C4-2B (cell line): ENCODE results near the gene LCP2.

Experiments used
- ZFX ChIP-seq: fragments of 450-650 bp; IDR thresholded peaks from 2 replicates; pipeline ENCODE4 v1.6.1; 2017
- TF ChIP-seq, protein P1 (sequence below): fragments of 450-650 bp; conservative IDR thresholded peaks from 2 replicates; pipeline ENCODE4 v1.5.1; 2017; ENCODE audit warnings: mild to moderate bottlenecking

DNA sequence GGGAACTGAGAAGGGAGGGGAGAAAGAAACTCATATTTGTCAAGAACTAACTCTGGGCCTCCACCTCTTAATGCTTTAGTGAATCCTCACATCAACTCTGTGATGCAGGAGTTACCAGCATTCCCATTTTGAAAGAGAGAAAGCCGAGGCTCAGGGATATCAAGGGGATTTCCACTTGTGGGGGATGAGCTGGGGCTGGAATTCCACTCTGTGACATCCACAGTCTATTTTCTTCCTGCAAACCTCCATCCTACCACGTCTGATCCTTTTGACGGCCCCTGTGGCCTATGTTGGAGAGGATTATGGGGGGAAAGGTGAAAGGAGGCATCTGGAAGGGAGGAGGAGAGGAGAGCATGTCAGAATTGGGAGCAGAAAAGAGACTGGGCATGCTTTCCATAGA, 9.0 kb downstream of the LCP2 start:
- TF ChIP-seq, protein P1, sequence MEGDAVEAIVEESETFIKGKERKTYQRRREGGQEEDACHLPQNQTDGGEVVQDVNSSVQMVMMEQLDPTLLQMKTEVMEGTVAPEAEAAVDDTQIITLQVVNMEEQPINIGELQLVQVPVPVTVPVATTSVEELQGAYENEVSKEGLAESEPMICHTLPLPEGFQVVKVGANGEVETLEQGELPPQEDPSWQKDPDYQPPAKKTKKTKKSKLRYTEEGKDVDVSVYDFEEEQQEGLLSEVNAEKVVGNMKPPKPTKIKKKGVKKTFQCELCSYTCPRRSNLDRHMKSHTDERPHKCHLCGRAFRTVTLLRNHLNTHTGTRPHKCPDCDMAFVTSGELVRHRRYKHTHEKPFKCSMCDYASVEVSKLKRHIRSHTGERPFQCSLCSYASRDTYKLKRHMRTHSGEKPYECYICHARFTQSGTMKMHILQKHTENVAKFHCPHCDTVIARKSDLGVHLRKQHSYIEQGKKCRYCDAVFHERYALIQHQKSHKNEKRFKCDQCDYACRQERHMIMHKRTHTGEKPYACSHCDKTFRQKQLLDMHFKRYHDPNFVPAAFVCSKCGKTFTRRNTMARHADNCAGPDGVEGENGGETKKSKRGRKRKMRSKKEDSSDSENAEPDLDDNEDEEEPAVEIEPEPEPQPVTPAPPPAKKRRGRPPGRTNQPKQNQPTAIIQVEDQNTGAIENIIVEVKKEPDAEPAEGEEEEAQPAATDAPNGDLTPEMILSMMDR, result no peak
- no peak for TF ChIP-seq ZFX
